ENCODE results near the gene CACNB3.
A peak's percentile ranks its signal among the peaks of the same experiment; 100 is the strongest.

CACNB3 gene

GRCh38 chr12:48788854-48789775 lies 29.2 kb upstream of the CACNB3 start, which contains the start of gene ADCY6:
Gene ADCY6, minus strand, starts transcription at chr12:48789089. Its CDS starts 5,655 bp downstream, at chr12:48783434.
- peak; percentile 42 to 87 for DNase-seq

GRCh38 chr12:48789858-48790326 lies 28.4 kb upstream of the CACNB3 start:
- DNase-seq, result no peak

- DNase-seq, result no peak
Measured at GRCh38 chr12:48793696-48794095, 24.6 kb upstream of the CACNB3 start.

- DNase-seq, result no peak
Measured at GRCh38 chr12:48794870-48795269, 23.4 kb upstream of the CACNB3 start.

- peak; percentile 71 to 86 for DNase-seq
Measured at GRCh38 chr12:48795550-48796455, 22.5 kb upstream of the CACNB3 start.

- no peak for DNase-seq
Measured at GRCh38 chr12:48796976-48797375, 21.3 kb upstream of the CACNB3 start.

- DNase-seq, result no peak
Measured at GRCh38 chr12:48800457-48800856, 17.8 kb upstream of the CACNB3 start.

GRCh38 chr12:48800971-48801370 lies 17.3 kb upstream of the CACNB3 start:
- no peak for DNase-seq

- DNase-seq, result no peak
Measured at GRCh38 chr12:48803675-48804074, 14.6 kb upstream of the CACNB3 start.

GRCh38 chr12:48807981-48808380 lies 10.3 kb upstream of the CACNB3 start:
- no peak for DNase-seq

GRCh38 chr12:48810903-48811431 lies 7.3 kb upstream of the CACNB3 start:
- DNase-seq, result no peak

- DNase-seq, result no peak
Measured at GRCh38 chr12:48811437-48812090, 6.7 kb upstream of the CACNB3 start.

GRCh38 chr12:48812389-48812788 lies 5.9 kb upstream of the CACNB3 start:
- DNase-seq, result no peak

- DNase-seq, result no peak
Measured at GRCh38 chr12:48813465-48814261, 4.6 kb upstream of the CACNB3 start.

GRCh38 chr12:48814262-48815125 lies 3.8 kb upstream of the CACNB3 start:
- DNase-seq, result peak; percentile 37 to 81

GRCh38 chr12:48815126-48816110 lies 2.9 kb upstream of the CACNB3 start:
- peak; percentile 66 to 89 for DNase-seq

GRCh38 chr12:48816143-48816854 lies 2.0 kb upstream of the CACNB3 start:
- no peak for DNase-seq

- peak in 1 of 2 experiments; percentile 53 for DNase-seq
Measured at GRCh38 chr12:48818831-48819590, 715 bp downstream of the CACNB3 start.
